Lung (tissue), 12 donors: ENCODE data around the gene KDM3B. TPM values are rescaled to one million over a fixed set of nuclear protein-coding genes. Genes with fewer than 3 reads are reported as not detected.

Source experiments
- ATAC-seq: fragments of 200-7000 bp; cut with Tn5 transposase; one replicate; pipeline ENCODE4 v1.9.1; 2020; ENCODE audit warnings: moderate number of reproducible peaks; ENCODE audit not compliant: insufficient read depth, low FRiP score
- DNase-seq, 3 donors: peaks; one replicate each; pipeline ENCODE4 v3.0.0-alpha.2; 2013 to 2017
- H3K27ac ChIP-seq, 2 donors: one replicate each; pipeline ENCODE4 v1.5.1; 2013; ENCODE audit warnings: mild to moderate bottlenecking in 2 of 2, moderate library complexity in 2 of 2, control low read depth in 1 of 2, inconsistent platforms in 1 of 2, low read depth in 1 of 2, low read length in 1 of 2
- H3K27me3 ChIP-seq, 3 donors: one replicate each; pipeline ENCODE4 v1.5.1; 2013; ENCODE audit warnings: low read length in 2 of 3; ENCODE audit not compliant: control insufficient read depth in 3 of 3, insufficient read depth in 3 of 3
- H3K36me3 ChIP-seq, 4 donors: one replicate each; pipeline ENCODE4 v1.5.1; 2013; ENCODE audit warnings: low read length in 4 of 4, mild to moderate bottlenecking in 1 of 4, moderate library complexity in 1 of 4; ENCODE audit not compliant: control insufficient read depth in 4 of 4, insufficient read depth in 4 of 4
- H3K4me1 ChIP-seq, 5 donors: one replicate each; pipeline ENCODE4 v1.5.1; 2013; ENCODE audit warnings: low read length in 5 of 5, mild to moderate bottlenecking in 2 of 5, moderate library complexity in 1 of 5; ENCODE audit not compliant: control insufficient read depth in 5 of 5, insufficient read depth in 5 of 5
- H3K4me3 ChIP-seq: one replicate; pipeline ENCODE4 v1.5.1; 2013; ENCODE audit warnings: mild to moderate bottlenecking, control low read depth, moderate library complexity
- H3K9ac ChIP-seq, 2 donors: one replicate each; pipeline ENCODE4 v1.5.1; 2013; ENCODE audit warnings: low read length in 2 of 2, control low read depth in 1 of 2; ENCODE audit not compliant: insufficient read depth in 1 of 2
- H3K9me3 ChIP-seq, 4 donors: one replicate each; pipeline ENCODE4 v1.5.1; 2013; ENCODE audit warnings: low read length in 3 of 4, mild to moderate bottlenecking in 1 of 4, moderate library complexity in 1 of 4; ENCODE audit not compliant: control insufficient read depth in 4 of 4, insufficient read depth in 3 of 4
- WGBS, 2 donors: extraction: QIAGEN DNeasy Blood & Tissue Kit; methylation state at CpG; one replicate each; pipeline ENCODE4 v1.1.7; 2013; 5-methylcytosine and 5-hydroxymethylcytosine counted together
- polyA plus RNA-seq, 2 donors: library from polyadenylated mRNA; stranded (reverse); fragments of 200-250 nt; gene quantifications; one replicate each; pipeline ENCODE4 v1.2.1, GENCODE V29; 2013
- total RNA-seq, 2 donors: library from RNA; depleted of rRNA in 1 of 2; stranded (reverse); fragments of >200 nt in 1 of 2; gene quantifications; one replicate each; pipeline ENCODE4 v1.2.1, GENCODE V29; 2014 to 2021
- TF ChIP-seq, protein P1 (sequence below): IDR thresholded peaks from 2 replicates; pipeline ENCODE4 v1.5.1; 2012; ENCODE audit warnings: mild to moderate bottlenecking; ENCODE audit errors: control extremely low read depth, extremely low read depth
- donor health status: control.
- donor health status: control.
- donor health status: Bipolar disorder and iron deficiency.
- donor health status: healthy.
- donor health status: DM: yes; HTN: yes; CAD: no.

The KDM3B gene
- total and polyA plus RNA-seq, 4 donors, result 17.7 to 92.7 (median 37.5) TPM

DNA sequence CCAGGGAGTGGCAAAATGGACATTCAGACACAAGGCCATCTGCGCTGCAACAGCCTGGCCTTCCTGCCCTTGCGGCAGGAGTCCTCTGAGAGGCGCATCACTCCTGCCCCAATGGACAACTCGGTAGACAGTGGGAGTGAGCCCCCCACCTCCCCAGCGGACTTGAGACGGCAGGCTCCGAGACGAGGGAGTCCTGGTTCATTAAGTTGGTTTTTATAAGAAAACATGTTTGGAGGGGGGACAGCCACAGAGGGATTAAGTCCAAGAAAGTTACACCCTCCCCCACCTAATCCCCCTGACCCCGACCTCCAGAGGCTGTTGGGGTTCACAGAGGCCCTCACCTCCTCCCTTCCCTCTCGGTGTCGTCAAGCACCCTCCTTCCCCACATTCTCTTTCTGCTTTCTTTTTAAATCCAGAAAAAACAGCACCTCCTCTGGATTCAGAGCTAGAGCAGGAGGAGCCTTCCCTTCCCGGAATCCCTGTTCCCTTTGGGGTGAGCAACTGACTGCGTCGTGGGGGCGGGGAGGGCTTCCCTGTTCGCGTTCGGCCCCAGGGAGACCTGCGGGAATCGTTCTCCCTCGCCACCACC, 111.0 kb downstream of the KDM3B start:
- 16 to 27% methylated on average over 21 of the region's 21 CpGs for WGBS, 2 donors
- H3K27me3 ChIP-seq, result peaks cover 0 to 6% (median 0%) of the 10 kb centered on the region in 3 donors
- no peaks in the 10 kb centered on the region for H3K9me3 ChIP-seq
- ATAC-seq (no peak), DNase-seq (no peak)
- H3K4me1 ChIP-seq, result peaks cover 3 to 28% (median 13%) of the 10 kb centered on the region in 5 donors
- H3K9ac ChIP-seq, result peak overlapping the region; percentile 57 to 89
- TF ChIP-seq, protein P1, sequence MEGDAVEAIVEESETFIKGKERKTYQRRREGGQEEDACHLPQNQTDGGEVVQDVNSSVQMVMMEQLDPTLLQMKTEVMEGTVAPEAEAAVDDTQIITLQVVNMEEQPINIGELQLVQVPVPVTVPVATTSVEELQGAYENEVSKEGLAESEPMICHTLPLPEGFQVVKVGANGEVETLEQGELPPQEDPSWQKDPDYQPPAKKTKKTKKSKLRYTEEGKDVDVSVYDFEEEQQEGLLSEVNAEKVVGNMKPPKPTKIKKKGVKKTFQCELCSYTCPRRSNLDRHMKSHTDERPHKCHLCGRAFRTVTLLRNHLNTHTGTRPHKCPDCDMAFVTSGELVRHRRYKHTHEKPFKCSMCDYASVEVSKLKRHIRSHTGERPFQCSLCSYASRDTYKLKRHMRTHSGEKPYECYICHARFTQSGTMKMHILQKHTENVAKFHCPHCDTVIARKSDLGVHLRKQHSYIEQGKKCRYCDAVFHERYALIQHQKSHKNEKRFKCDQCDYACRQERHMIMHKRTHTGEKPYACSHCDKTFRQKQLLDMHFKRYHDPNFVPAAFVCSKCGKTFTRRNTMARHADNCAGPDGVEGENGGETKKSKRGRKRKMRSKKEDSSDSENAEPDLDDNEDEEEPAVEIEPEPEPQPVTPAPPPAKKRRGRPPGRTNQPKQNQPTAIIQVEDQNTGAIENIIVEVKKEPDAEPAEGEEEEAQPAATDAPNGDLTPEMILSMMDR, result no peak
- peak overlapping the region; percentile 39 for H3K4me3 ChIP-seq
- peak overlapping the region; percentile 81 to 98 for H3K27ac ChIP-seq
- peaks cover 0 to 9% (median 3%) of the 10 kb centered on the region in 4 donors for H3K36me3 ChIP-seq

DNA sequence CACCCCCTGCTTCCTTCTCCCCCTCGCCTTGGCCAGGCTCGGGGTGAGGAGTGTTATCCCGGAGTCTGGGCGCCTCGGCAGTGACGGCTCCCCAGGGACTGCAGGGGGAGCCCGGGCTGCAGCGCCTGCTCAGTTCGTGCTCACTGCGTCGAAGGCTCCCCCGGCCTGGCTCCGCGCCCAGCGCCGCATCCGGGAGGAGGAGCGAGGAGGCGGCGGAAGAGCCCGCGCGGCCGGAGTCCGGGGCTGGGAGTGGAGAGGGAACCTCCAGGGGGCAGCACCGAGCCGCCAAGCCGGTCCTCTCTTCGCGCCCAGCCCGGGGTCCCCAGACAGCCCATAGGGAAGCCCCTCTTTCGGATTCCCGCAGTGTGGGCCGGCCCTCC, 111.5 kb downstream of the KDM3B start:
- 0% methylated on average over 17 to 34 of the region's 34 CpGs for WGBS, 2 donors
- peak; percentile 75 for ATAC-seq

DNA sequence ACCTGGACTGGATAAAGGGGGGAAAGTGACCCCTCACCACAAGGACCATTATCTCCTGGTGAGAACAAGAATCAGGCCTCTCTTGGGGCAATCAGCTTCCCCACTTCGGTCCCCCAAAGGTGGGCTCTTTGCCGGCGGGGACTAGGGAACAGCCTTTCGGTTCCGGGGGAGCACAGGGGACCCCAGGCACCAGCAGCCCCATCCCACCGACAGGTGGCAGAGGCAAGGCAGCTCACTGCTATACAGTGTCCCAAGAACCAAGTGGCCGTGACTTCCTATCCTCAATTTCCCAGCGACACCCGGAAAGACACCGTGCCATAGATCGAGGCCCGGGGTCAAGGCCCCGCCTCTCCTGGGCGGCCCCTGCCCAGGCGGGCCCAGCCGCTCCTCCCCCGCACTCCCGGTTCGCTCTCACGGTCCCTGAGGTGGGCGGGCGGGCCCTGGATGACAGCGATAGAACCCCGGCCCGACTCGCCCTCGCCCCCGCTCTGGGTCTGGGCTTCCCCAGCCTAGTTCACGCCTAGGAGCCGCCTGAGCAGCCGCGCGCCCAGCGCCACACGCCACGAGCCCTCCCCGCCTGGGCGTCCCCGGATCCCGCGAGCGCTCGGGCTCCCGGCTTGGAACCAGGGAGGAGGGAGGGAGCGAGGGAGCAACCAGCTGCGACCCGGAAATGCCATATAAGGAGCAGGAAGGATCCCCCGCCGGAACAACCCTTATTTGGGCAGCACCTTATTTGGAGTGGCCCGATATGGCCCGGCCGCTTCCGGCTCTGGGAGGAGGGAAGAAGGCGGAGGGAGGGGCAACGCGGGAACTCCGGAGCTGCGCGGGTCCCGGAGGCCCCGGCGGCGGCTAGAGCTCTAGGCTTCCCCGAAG, 112.1 kb downstream of the KDM3B start:
- Histone ChIP-seq H3K36me3 (peaks cover 0 to 9% (median 3%) of the 10 kb centered on the region in 4 donors), H3K27ac (peak overlapping the region; percentile 96 to 98), H3K9ac (peak overlapping the region; percentile 48 to 64), H3K4me1 (peaks cover 0 to 23% (median 3%) of the 10 kb centered on the region in 5 donors), H3K4me3 (peak overlapping the region; percentile 66), H3K9me3 (no peaks in the 10 kb centered on the region), H3K27me3 (peaks cover 0 to 6% (median 0%) of the 10 kb centered on the region in 3 donors)
- DNase-seq (peak; percentile 99 to 100 (median 100)), ATAC-seq (peak; percentile 83)
- 0% methylated on average over 53 to 64 of the region's 64 CpGs for WGBS, 2 donors
- TF ChIP-seq, protein P1, result no peak

More for the DNA sequence above, 111.5 kb downstream of the KDM3B start:
- peak overlapping the region; percentile 96 to 98 for H3K27ac ChIP-seq
- H3K36me3 ChIP-seq, result peaks cover 0 to 9% (median 3%) of the 10 kb centered on the region in 4 donors
- H3K9me3 ChIP-seq, result no peaks in the 10 kb centered on the region
- DNase-seq, result peak; percentile 99
- peak overlapping the region; percentile 57 to 89 for H3K9ac ChIP-seq
- TF ChIP-seq, protein P1, result peak; percentile 51
- peak overlapping the region; percentile 57 for H3K4me3 ChIP-seq
- H3K27me3 ChIP-seq, result peaks cover 0 to 6% (median 0%) of the 10 kb centered on the region in 3 donors
- H3K4me1 ChIP-seq, result peaks cover 0 to 23% (median 9%) of the 10 kb centered on the region in 5 donors
